Stimulated activated CD8-positive, alpha-beta memory T cell treated with anti-CD3 and anti-CD28 coated beads, Interleukin-2, amount 100 ng/mL, for 48 hours (primary cell): ENCODE data around the gene DHRS11.

Source experiments
- DNase-seq, 2 donors: peaks; one replicate each; pipeline ENCODE4 v3.0.0-alpha.2; 2020; ENCODE audit warnings: low read depth in 2 of 2

DHRS11 gene

GRCh38 chr17:36650096-36650775, 58.6 kb downstream of the DHRS11 start:
- DNase-seq, result no peak
